ENCODE results near the gene TNFAIP8L2.

Gene TNFAIP8L2

GRCh38 chr1:151133018-151133806 is 23.2 kb upstream of the TNFAIP8L2 start:
- TF ChIP-seq POLR2A (IDR thresholded peaks at IDR 0.05; ENCODE audit: low read depth, low read length) (no peak), PAX5 (IDR thresholded peaks at IDR 0.05; ENCODE audit: insufficient read depth, low read length, severe bottlenecking) (no peak), POLR2AphosphoS5 (IDR thresholded peaks at IDR 0.05; ENCODE audit: low read depth, low read length) (no peak), SPI1 (IDR thresholded peaks at IDR 0.05; ENCODE audit: low read depth, low read length) (no peak), POU2F2 (IDR thresholded peaks at IDR 0.05; ENCODE audit: low read depth, low read length) (no peak), TAF1 (IDR thresholded peaks at IDR 0.05; ENCODE audit: low read depth, low read length) (no peak)
- DNase-seq (ENCODE audit: insufficient read length, low spot score) (no peak), FAIRE-seq (no peak)

- DNase-seq (ENCODE audit: insufficient read length, low spot score) (no peak), FAIRE-seq (no peak)
- no peak for TF ChIP-seq PAX5 (IDR thresholded peaks at IDR 0.05; ENCODE audit: insufficient read depth, low read length, severe bottlenecking)
- TF ChIP-seq POLR2AphosphoS5 (IDR thresholded peaks at IDR 0.05; ENCODE audit: low read depth, low read length), result no peak
- no peak for TF ChIP-seq POU2F2 (IDR thresholded peaks at IDR 0.05; ENCODE audit: low read depth, low read length)
- TF ChIP-seq TAF1 (IDR thresholded peaks at IDR 0.05; ENCODE audit: low read depth, low read length), result no peak
- TF ChIP-seq SPI1 (IDR thresholded peaks at IDR 0.05; ENCODE audit: low read depth, low read length), result no peak
- TF ChIP-seq POLR2A (IDR thresholded peaks at IDR 0.05; ENCODE audit: low read depth, low read length), result no peak
These were observed 22.1 kb upstream of the TNFAIP8L2 start for GRCh38 chr1:151134396-151134795.

- TF ChIP-seq POU2F2 (IDR thresholded peaks at IDR 0.05; ENCODE audit: low read depth, low read length) (no peak), SPI1 (IDR thresholded peaks at IDR 0.05; ENCODE audit: low read depth, low read length) (no peak), POLR2A (IDR thresholded peaks at IDR 0.05; ENCODE audit: low read depth, low read length) (no peak), POLR2AphosphoS5 (IDR thresholded peaks at IDR 0.05; ENCODE audit: low read depth, low read length) (no peak), TAF1 (IDR thresholded peaks at IDR 0.05; ENCODE audit: low read depth, low read length) (no peak), PAX5 (IDR thresholded peaks at IDR 0.05; ENCODE audit: insufficient read depth, low read length, severe bottlenecking) (no peak)
- no peak for DNase-seq (ENCODE audit: insufficient read length, low spot score)
- no peak for FAIRE-seq
These were observed 21.5 kb upstream of the TNFAIP8L2 start for GRCh38 chr1:151134991-151135390.

GRCh38 chr1:151135433-151136385 is 20.7 kb upstream of the TNFAIP8L2 start:
- DNase-seq (ENCODE audit: insufficient read length, low spot score), result no peak
- FAIRE-seq, result no peak
- no peak for TF ChIP-seq SPI1 (IDR thresholded peaks at IDR 0.05; ENCODE audit: low read depth, low read length)
- no peak for TF ChIP-seq POLR2AphosphoS5 (IDR thresholded peaks at IDR 0.05; ENCODE audit: low read depth, low read length)
- TF ChIP-seq PAX5 (IDR thresholded peaks at IDR 0.05; ENCODE audit: insufficient read depth, low read length, severe bottlenecking), result no peak
- TF ChIP-seq POLR2A (IDR thresholded peaks at IDR 0.05; ENCODE audit: low read depth, low read length), result no peak
- TF ChIP-seq TAF1 (IDR thresholded peaks at IDR 0.05; ENCODE audit: low read depth, low read length), result no peak
- TF ChIP-seq POU2F2 (IDR thresholded peaks at IDR 0.05; ENCODE audit: low read depth, low read length), result no peak

GRCh38 chr1:151137789-151138188 is 18.7 kb upstream of the TNFAIP8L2 start:
- TF ChIP-seq PAX5 (IDR thresholded peaks at IDR 0.05; ENCODE audit: insufficient read depth, low read length, severe bottlenecking) (no peak), POLR2A (IDR thresholded peaks at IDR 0.05; ENCODE audit: low read depth, low read length) (no peak), SPI1 (IDR thresholded peaks at IDR 0.05; ENCODE audit: low read depth, low read length) (no peak), TAF1 (IDR thresholded peaks at IDR 0.05; ENCODE audit: low read depth, low read length) (no peak)
- FAIRE-seq (no peak), DNase-seq (ENCODE audit: insufficient read length, low spot score) (no peak)

- no peak for DNase-seq (ENCODE audit: insufficient read length, low spot score)
- no peak for TF ChIP-seq TAF1 (IDR thresholded peaks at IDR 0.05; ENCODE audit: low read depth, low read length)
- TF ChIP-seq SPI1 (IDR thresholded peaks at IDR 0.05; ENCODE audit: low read depth, low read length), result peak; percentile 38; the same call in 1 of the 2 replicates
These were observed 13.9 kb upstream of the TNFAIP8L2 start for GRCh38 chr1:151142411-151143056.

GRCh38 chr1:151143057-151143435 is 13.4 kb upstream of the TNFAIP8L2 start:
- TF ChIP-seq POU2F2 (IDR thresholded peaks at IDR 0.05; ENCODE audit: low read depth, low read length) (no peak), PAX5 (IDR thresholded peaks at IDR 0.05; ENCODE audit: insufficient read depth, low read length, severe bottlenecking) (no peak), POLR2A (IDR thresholded peaks at IDR 0.05; ENCODE audit: low read depth, low read length) (no peak), SPI1 (IDR thresholded peaks at IDR 0.05; ENCODE audit: low read depth, low read length) (no peak), TAF1 (IDR thresholded peaks at IDR 0.05; ENCODE audit: low read depth, low read length) (no peak), POLR2AphosphoS5 (IDR thresholded peaks at IDR 0.05; ENCODE audit: low read depth, low read length) (no peak)
- no peak for DNase-seq (ENCODE audit: insufficient read length, low spot score)
- no peak for FAIRE-seq

More at GRCh38 chr1:151142411-151143056, 13.9 kb upstream of the TNFAIP8L2 start:
- FAIRE-seq, result no peak

- FAIRE-seq, result no peak
- TF ChIP-seq POLR2AphosphoS5 (IDR thresholded peaks at IDR 0.05; ENCODE audit: low read depth, low read length) (no peak), POLR2A (IDR thresholded peaks at IDR 0.05; ENCODE audit: low read depth, low read length) (no peak), TAF1 (IDR thresholded peaks at IDR 0.05; ENCODE audit: low read depth, low read length) (no peak), POU2F2 (IDR thresholded peaks at IDR 0.05; ENCODE audit: low read depth, low read length) (no peak), SPI1 (IDR thresholded peaks at IDR 0.05; ENCODE audit: low read depth, low read length) (no peak), PAX5 (IDR thresholded peaks at IDR 0.05; ENCODE audit: insufficient read depth, low read length, severe bottlenecking) (no peak)
- DNase-seq (ENCODE audit: insufficient read length, low spot score), result no peak
These were observed 12.5 kb upstream of the TNFAIP8L2 start for GRCh38 chr1:151143986-151144385.

Measured in GM12891 (cell line).